ENCODE results near the gene MCAT. TPM values are rescaled to one million over a fixed set of nuclear protein-coding genes. Genes with fewer than 3 reads are reported as not detected.
"Not testable (repeated sequence)": the region's sequence is repeated elsewhere in the genome, so short reads cannot be mapped to it uniquely, and the experiment has no call there.

MCAT gene
- total RNA-seq, 1 experiment from 2014 or later = 18.8 TPM

- Mint-ChIP-seq H3K4me3 (ENCODE audit: unreplicated experiment) (peak within 1 kb of the TSS; percentile 74), H3K27me3 (ENCODE audit: insufficient read depth, unreplicated experiment) (no peaks in the 10 kb centered on the region), H3K9me3 (ENCODE audit: unreplicated experiment) (no peaks in the 10 kb centered on the region), H3K36me3 (ENCODE audit: insufficient read depth, unreplicated experiment) (peaks cover 30% of the 10 kb centered on the region), H3K27ac (ENCODE audit: low read depth, unreplicated experiment) (peak within 1 kb of the TSS; percentile 1), H3K4me1 (ENCODE audit: insufficient read depth, unreplicated experiment) (peaks cover 10% of the 10 kb centered on the region)
- CTCF ChIA-PET = interaction anchor here (0.8 to 1.6 kb wide), 2 partner anchors 10 to 23 kb away, joined by 3 read pairs; no protein-coding TSS in a partner anchor
- peak; percentile 40 for DNase-seq (ENCODE audit: unreplicated experiment)
- TF ChIP-seq CTCF (IDR thresholded peaks at IDR 0.05; ENCODE audit: unreplicated experiment) = no peak
- POLR2A ChIA-PET = interaction anchor here (0.6 to 3.0 kb wide), 7 partner anchors 8 to 424 kb away, joined by 3 to 23 read pairs (median 5); partner anchors contain the start of gene TTLL12
- intact Hi-C loops (cut with micrococcal nuclease) = loop anchor here (5.0 kb wide), 1 partner anchor 39 kb away; the partner anchor contains the start of gene BIK
- BruUV-seq (replicated peaks) = TSS peak; percentile 47
Observed at GRCh38 chr22:43151251-43152002, 8.2 kb upstream of the MCAT start, which contains the start of gene TSPO. Gene TSPO, plus strand, starts transcription at chr22:43151559. Its CDS starts 7,680 bp downstream, at chr22:43159239.

- peak overlapping the region; percentile 74 for H3K4me3 Mint-ChIP-seq (ENCODE audit: unreplicated experiment)
- H3K9me3 Mint-ChIP-seq (ENCODE audit: unreplicated experiment) = no peaks in the 10 kb centered on the region
- peaks cover 23% of the 10 kb centered on the region for H3K36me3 Mint-ChIP-seq (ENCODE audit: insufficient read depth, unreplicated experiment)
- no peaks in the 10 kb centered on the region for H3K27me3 Mint-ChIP-seq (ENCODE audit: insufficient read depth, unreplicated experiment)
- TF ChIP-seq CTCF (IDR thresholded peaks at IDR 0.05; ENCODE audit: unreplicated experiment) = no peak
- peaks cover 10% of the 10 kb centered on the region for H3K4me1 Mint-ChIP-seq (ENCODE audit: insufficient read depth, unreplicated experiment)
- BruUV-seq (replicated peaks) = no TSS peak
- CTCF ChIA-PET = interaction anchor here (0.8 kb wide), 1 partner anchor 22 kb away, joined by 3 read pairs; no protein-coding TSS in a partner anchor
- no peak overlapping the region for H3K27ac Mint-ChIP-seq (ENCODE audit: low read depth, unreplicated experiment)
- no peak for DNase-seq (ENCODE audit: unreplicated experiment)
- POLR2A ChIA-PET = interaction anchor here (0.6 to 3.0 kb wide), 6 partner anchors 8 to 424 kb away, joined by 3 to 23 read pairs (median 3); partner anchors contain the start of gene TTLL12
- intact Hi-C loops (cut with micrococcal nuclease) = loop anchor here (5.0 kb wide), 1 partner anchor 38 kb away; the partner anchor contains the start of gene BIK
Observed at GRCh38 chr22:43150731-43151206, 7.6 kb upstream of the MCAT start.

GRCh38 chr22:43148581-43148980 lies 5.4 kb upstream of the MCAT start:
- peaks cover 14% of the 10 kb centered on the region for H3K36me3 Mint-ChIP-seq (ENCODE audit: insufficient read depth, unreplicated experiment)
- CTCF ChIA-PET = interaction anchor here (0.5 to 0.6 kb wide), 2 partner anchors 194 to 392 kb away, joined by 3 to 4 read pairs; no protein-coding TSS in a partner anchor
- no peak overlapping the region for H3K27ac Mint-ChIP-seq (ENCODE audit: low read depth, unreplicated experiment)
- H3K27me3 Mint-ChIP-seq (ENCODE audit: insufficient read depth, unreplicated experiment) = no peaks in the 10 kb centered on the region
- BruUV-seq (replicated peaks) = no TSS peak
- POLR2A ChIA-PET = no interaction called here
- H3K4me3 Mint-ChIP-seq (ENCODE audit: unreplicated experiment) = no peak overlapping the region
- DNase-seq (ENCODE audit: unreplicated experiment) = no peak
- H3K4me1 Mint-ChIP-seq (ENCODE audit: insufficient read depth, unreplicated experiment) = peaks cover 10% of the 10 kb centered on the region
- no peak for TF ChIP-seq CTCF (IDR thresholded peaks at IDR 0.05; ENCODE audit: unreplicated experiment)
- intact Hi-C loops (cut with micrococcal nuclease) = no loop called here
- no peaks in the 10 kb centered on the region for H3K9me3 Mint-ChIP-seq (ENCODE audit: unreplicated experiment)

- CTCF ChIA-PET = interaction anchor here (0.5 to 0.7 kb wide), 2 partner anchors 57 to 599 kb away, joined by 3 read pairs; no protein-coding TSS in a partner anchor
- POLR2A ChIA-PET = no interaction called here
- peaks cover 6% of the 10 kb centered on the region for H3K4me1 Mint-ChIP-seq (ENCODE audit: insufficient read depth, unreplicated experiment)
Observed at GRCh38 chr22:43147821-43148220, 4.6 kb upstream of the MCAT start.

GRCh38 chr22:43146332-43146731 lies 3.1 kb upstream of the MCAT start:
- ChIA-PET POLR2A (interaction anchor here (1.6 kb wide), 1 partner anchor 41 kb away, joined by 4 read pairs; no protein-coding TSS in a partner anchor), CTCF (interaction anchor here (0.6 kb wide), 1 partner anchor 37 kb away, joined by 3 read pairs; no protein-coding TSS in a partner anchor)
- H3K4me3 Mint-ChIP-seq (ENCODE audit: unreplicated experiment); intact Hi-C loops (cut with micrococcal nuclease); H3K27ac Mint-ChIP-seq (ENCODE audit: low read depth, unreplicated experiment); BruUV-seq (replicated peaks); H3K27me3 Mint-ChIP-seq (ENCODE audit: insufficient read depth, unreplicated experiment); DNase-seq (ENCODE audit: unreplicated experiment); H3K4me1 Mint-ChIP-seq (ENCODE audit: insufficient read depth, unreplicated experiment); H3K9me3 Mint-ChIP-seq (ENCODE audit: unreplicated experiment): not testable (repeated sequence)
- peaks cover 20% of the 10 kb centered on the region for H3K36me3 Mint-ChIP-seq (ENCODE audit: insufficient read depth, unreplicated experiment)

More at GRCh38 chr22:43147821-43148220, 4.6 kb upstream of the MCAT start:
- BruUV-seq (replicated peaks) = no TSS peak
- H3K27ac Mint-ChIP-seq (ENCODE audit: low read depth, unreplicated experiment) = no peak overlapping the region
- intact Hi-C loops (cut with micrococcal nuclease) = no loop called here
- no peaks in the 10 kb centered on the region for H3K9me3 Mint-ChIP-seq (ENCODE audit: unreplicated experiment)
- H3K36me3 Mint-ChIP-seq (ENCODE audit: insufficient read depth, unreplicated experiment) = peaks cover 18% of the 10 kb centered on the region
- DNase-seq (ENCODE audit: unreplicated experiment) = no peak
- no peak for TF ChIP-seq CTCF (IDR thresholded peaks at IDR 0.05; ENCODE audit: unreplicated experiment)
- no peak overlapping the region for H3K4me3 Mint-ChIP-seq (ENCODE audit: unreplicated experiment)
- no peaks in the 10 kb centered on the region for H3K27me3 Mint-ChIP-seq (ENCODE audit: insufficient read depth, unreplicated experiment)

GRCh38 chr22:43145371-43145770 lies 2.2 kb upstream of the MCAT start:
- H3K27me3 Mint-ChIP-seq (ENCODE audit: insufficient read depth, unreplicated experiment); H3K4me1 Mint-ChIP-seq (ENCODE audit: insufficient read depth, unreplicated experiment); H3K9me3 Mint-ChIP-seq (ENCODE audit: unreplicated experiment); H3K4me3 Mint-ChIP-seq (ENCODE audit: unreplicated experiment); H3K27ac Mint-ChIP-seq (ENCODE audit: low read depth, unreplicated experiment); BruUV-seq (replicated peaks); DNase-seq (ENCODE audit: unreplicated experiment); CTCF ChIA-PET; intact Hi-C loops (cut with micrococcal nuclease): not testable (repeated sequence)
- POLR2A ChIA-PET = interaction anchor here (1.1 to 1.6 kb wide), 2 partner anchors 16 to 42 kb away, joined by 3 to 4 read pairs; no protein-coding TSS in a partner anchor
- H3K36me3 Mint-ChIP-seq (ENCODE audit: insufficient read depth, unreplicated experiment) = peaks cover 16% of the 10 kb centered on the region

All from MCF 10A (cell line).